PC-3 (cell line): ENCODE data around the gene UGT2A1.

Experiments
- CTCF ChIP-seq: fragments of 300-600 bp; sonication (generic); conservative IDR thresholded peaks from 2 replicates; pipeline ENCODE4 v1.5.1; 2017; ENCODE audit warnings: antibody characterized with exemption, low read depth, mild to moderate bottlenecking, low read length
- EZH2 ChIP-seq: fragments of 300-600 bp; sonication (generic); IDR thresholded peaks from one replicate; pipeline ENCODE4 v1.6.1; 2017; ENCODE audit warnings: antibody characterized with exemption, mild to moderate bottlenecking, low read length; ENCODE audit not compliant: unreplicated experiment

GRCh38 chr4:69653147-69653546 is at the start of gene UGT2A1:
- TF ChIP-seq EZH2 (no peak), CTCF (no peak)
